Activated CD4-positive, CD25-positive, alpha-beta regulatory T cell treated with anti-CD3 and anti-CD28 coated beads, Interleukin-2, amount 50 U/mL, for 16 hours (primary cell): Measurements from ENCODE around the gene MIB1.

ENCODE experiments used
- DNase-seq: peaks from one replicate; pipeline ENCODE4 v3.0.0-alpha.2; 2020; ENCODE audit warnings: low read depth, low spot score

MIB1 gene

DNA sequence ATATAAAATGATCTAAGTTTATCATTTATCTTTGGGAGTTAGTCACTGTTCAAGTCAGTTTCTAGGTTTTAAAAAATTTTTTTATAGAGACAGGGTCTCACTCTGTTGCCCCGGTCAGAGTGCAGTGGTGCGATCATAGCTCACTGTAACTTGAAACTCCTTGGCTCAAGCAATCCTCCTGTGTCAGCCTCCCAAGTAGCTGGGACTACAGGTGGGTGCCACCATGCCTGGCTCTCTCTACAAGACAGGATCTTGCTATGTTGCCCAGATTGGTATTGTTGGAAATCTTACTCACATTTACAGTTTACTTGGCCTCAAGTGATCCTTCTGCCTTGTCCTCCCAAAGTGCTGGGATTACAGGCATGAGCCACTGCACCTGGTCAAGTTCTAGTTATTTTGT lies 74.5 kb downstream of the MIB1 start:
- DNase-seq: no peak

DNA sequence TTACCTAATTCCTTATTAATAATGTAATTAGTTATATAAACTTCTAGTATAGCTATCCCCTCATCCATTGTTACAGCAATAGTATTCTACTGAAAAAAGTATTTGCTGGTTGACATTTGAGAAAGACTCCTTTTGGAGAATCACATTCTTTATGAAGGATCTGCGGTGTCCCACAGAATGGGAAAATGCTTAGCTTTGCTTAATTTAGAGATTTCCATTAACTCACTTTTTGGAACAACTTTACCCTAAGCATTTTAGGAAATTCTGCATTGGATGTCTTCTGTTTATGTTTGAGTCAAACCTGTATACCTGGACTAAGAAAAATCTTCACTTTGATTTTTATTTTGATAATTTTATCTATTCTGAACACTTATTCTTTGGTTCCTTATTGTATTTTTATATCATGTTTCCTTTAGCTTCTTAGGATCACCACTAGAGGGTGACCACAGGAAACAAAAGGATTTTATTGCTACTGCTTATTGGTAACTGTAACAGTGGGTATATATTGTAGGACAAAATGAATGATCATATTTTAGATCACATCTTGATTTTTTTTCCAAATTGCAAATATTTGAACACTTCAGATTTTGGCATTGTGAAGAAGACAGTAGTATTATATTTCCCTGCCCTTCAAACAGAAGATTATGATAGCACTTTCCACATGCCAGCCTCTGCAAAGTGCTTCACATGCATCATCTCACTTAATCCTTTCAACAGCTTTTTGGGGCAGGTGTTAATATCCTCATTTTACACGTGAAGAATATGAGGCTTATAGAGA lies 79.6 kb downstream of the MIB1 start:
- DNase-seq: no peak

DNA sequence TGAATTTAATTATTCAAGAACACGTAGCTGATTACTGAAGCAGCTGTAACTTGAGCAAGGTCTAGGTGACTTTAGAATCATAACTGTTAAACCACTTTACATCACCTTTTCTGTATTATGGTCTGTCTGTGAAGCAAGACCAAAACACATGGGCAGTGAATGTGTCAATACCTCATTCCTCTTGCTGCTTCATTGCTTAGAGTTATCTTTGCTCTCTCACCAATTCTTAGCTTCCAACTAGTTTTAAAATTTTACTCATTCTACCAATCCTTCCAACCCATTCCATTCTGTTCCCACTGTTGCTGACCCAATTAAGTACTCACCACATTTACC lies 80.2 kb downstream of the MIB1 start:
- no peak for DNase-seq

DNA sequence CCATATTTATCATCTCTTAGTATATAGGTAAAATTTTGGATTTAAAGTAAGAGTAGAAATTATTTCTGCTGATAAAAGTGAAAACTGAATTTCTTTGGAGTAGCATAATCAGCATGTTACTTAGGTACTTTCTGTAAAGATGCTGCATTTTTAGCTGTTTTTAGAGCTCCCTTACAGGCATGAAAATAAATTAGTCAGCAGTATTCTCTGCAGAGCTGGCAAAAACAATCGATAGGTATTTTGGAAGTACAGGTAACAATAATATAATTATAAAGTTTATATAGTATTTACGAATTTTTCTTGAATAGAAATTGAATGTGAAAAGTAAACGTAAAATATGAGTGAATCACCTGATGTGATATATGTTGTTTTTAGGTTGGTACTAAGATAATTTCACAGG lies 83.3 kb downstream of the MIB1 start:
- DNase-seq: no peak

DNA sequence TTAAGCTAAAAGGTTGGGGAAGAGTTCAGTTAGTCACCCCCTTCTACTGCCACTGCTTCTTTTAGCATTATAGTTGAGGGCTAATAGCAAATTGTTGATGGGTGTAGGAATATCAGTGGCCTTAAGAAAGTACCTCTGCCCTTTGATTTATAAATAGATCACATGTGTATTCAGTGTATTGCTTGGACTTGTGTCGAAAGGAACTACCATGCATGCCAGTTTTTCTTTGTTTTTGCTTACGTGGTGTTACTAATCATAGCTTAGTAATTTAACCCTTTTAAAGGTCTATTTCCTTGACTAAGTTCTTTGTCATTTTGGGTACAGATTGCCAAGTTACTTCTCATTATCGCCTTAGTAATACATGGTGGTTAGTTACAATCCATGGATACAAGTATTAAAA lies 85.6 kb downstream of the MIB1 start:
- no peak for DNase-seq

DNA sequence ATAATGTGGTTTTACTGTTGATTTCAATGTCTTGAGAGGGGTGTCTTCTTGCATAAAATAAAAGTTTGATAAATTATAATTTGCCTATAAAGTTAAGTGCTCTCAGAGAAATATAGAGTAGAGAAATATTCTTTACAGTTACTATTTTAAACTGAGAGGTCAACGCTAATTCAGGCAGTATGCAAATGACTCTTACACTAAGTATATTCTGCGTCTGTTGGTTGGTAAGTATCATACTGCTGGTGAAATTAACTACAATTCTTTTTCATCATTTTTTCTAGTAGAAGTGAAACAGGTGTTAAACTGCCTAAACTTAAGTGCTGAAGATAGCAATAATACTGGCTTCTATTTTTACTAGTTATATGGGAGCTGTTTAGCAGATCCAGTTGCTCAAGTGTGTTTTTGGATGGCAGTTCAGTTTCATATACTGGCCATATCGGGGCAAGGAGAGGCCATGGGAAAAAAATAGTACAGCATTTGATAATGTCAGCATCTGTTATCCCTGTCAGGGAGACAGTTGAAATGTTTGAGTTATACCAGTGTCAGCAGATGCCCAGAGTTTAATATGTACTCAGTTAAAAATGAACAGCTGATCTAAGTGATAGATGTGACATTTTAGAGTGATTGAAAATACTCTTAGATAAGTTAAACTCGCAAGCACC lies 86.2 kb downstream of the MIB1 start:
- DNase-seq: no peak

DNA sequence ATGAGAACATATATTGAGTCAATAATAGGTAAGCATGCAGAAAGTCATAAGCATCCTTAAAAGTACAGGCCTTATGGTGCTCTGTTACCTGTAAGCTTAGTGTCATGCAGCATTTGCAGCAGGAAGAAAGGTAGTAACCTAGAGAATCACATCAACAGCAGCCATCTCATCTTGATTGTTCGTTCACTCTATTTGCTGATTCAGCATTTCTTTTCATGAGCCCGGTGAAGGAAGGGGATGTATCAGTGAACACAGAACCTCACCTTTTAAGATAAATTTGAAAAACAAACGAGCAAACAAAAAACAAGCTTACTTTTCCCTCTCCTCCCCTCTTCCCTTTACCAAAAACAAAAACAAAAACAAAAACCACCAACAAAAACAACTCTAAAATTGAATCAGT lies 89.9 kb downstream of the MIB1 start:
- no peak for DNase-seq

DNA sequence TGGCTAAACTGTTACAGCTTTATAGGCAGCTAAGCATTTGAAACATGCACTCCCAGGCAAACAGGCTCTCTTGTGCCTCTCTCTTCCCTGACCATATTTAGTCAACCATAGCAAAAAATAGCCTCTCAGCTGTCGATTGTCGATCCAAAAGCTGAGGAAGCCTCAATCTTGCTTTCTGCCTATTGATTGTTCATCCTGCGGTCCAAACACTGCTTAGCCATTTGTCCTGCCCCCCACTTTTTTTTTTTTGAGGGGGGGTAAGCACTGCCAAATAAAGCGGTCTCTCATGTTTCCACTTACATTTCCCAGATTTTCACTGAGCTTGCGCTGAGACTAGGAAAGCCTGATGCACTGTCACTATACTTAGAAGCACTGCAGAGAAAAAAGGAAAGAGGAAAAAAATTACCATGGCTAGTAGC lies 90.8 kb downstream of the MIB1 start:
- no peak for DNase-seq

DNA sequence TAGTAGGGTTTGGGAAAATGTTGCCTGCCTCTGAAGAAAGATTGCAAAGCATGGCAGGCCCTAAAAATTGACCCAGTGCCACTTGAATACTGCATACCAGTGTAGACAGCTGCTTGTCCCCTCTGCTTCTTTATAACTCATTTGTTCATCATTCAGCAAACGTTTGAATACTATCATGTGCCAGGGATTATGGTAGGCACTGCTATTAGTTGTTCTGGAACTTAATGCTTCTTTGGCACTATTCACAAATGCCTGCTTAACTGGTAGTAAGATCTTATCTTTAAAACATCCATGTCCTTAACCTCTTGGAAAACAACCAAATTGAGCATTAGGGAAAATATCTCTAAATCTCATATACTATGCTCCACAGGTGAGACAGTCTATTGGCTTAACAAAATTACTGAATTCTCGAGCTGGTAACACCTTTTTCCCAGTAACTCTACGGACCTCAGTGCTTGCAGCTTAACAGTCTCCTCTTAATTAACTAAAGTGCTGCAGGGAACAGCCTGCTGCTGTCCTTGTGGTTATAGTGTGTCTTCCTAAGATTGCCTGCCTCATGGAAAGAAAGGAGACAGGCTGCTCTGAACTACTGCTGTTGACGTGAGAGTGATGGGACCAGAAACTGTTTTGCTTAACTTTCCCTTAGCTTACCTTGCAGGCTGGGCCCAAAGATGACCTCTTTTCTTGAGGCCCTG lies 93.2 kb downstream of the MIB1 start:
- DNase-seq: no peak

DNA sequence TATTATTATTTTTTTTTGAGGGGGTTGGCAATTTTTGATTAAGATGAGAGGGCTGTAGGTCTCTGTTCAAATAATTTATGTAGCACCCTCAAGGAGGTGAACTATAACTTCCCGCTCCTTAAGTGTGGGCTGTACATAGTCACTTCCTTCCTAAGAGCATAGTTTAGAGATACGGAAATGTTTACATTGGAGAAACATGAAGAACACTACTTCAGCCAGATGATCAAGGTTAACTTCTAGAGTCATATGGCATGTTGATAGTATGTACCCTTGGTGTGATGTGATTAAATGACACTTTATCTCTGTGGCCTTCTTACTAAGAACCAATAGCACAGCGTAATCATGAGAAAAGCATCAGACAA lies 93.7 kb downstream of the MIB1 start:
- DNase-seq: no peak

DNA sequence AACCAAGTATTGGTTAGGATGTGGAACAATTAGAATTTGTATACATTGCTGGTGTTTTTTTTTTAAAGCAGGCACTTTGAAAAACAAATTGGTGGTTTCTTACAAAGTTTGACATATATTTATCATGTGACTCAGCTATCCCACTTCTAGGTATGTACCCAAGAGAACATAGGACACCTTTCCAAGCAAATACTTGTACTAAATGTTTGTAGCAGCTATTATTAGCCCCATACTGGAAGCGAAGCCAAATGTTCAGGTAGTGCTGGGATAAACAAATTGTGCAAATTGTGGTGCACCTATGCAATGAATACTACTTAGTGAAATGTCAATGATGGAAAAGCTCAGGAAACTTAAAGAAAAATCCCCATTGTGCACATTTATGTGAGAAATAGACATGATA lies 101.0 kb downstream of the MIB1 start:
- no peak for DNase-seq

DNA sequence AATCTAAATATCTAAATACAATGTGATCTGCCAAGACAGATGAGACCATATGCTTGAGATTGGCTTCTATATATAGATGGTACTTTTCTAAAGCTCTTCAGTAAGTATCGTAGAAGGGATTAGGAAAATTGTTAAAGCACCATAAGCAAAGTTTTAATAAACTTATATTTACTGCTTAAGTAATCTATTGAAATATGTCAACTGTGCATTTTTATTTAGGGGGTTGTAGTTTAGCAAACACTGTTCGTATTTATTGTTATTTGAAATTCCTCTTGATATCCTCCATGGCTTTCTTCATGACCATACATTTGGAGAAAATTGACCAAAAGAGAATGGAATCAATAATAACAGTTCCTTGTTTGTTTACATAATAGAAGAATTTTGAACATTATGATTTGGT lies 102.7 kb downstream of the MIB1 start:
- DNase-seq: no peak

DNA sequence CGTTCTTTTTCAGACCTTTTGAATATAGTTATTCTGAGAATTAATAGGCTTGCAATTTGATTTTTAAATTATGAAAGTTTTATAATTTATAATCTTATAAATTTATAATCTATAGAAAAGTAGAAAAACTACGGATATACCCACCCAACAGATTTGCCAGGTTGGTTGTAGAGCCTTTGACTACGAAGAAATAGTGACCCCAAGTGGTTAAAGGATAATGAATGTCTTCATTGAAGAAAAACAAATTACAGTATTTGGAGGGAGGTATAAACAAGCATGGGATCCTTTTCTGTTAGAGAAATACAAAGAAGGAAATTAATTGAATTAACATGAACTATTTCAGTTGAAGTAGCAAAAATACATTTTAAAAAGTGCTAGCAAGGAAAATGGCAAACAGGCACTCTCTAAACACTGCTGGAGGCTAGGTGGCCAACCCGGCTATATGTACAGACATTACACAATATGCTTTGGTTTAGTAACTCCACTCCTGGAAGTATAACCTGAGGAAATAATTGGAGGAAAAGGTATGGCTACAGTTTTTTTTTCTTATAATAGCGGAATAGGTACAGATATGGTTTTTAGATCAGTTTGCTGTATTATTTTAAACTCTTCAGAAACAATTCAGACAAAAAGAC lies 110.9 kb downstream of the MIB1 start:
- no peak for DNase-seq

DNA sequence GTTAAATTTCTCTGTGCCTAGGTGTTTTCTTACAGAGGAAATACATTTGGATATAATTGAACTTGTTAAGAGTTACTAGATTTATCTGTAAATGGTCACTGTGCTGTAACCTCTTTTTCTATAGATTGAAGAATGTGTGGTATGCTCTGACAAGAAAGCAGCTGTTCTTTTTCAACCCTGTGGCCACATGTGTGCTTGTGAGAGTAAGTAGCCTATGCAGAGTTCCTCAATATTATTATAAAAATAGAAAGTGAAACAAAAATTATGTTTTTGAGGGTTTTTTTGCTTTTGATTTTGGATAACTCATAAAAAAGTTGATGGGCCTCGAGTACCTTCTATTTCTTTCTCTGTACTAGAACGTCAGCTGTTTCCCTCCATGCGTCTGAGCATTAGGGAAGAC lies 112.4 kb downstream of the MIB1 start:
- DNase-seq: no peak

DNA sequence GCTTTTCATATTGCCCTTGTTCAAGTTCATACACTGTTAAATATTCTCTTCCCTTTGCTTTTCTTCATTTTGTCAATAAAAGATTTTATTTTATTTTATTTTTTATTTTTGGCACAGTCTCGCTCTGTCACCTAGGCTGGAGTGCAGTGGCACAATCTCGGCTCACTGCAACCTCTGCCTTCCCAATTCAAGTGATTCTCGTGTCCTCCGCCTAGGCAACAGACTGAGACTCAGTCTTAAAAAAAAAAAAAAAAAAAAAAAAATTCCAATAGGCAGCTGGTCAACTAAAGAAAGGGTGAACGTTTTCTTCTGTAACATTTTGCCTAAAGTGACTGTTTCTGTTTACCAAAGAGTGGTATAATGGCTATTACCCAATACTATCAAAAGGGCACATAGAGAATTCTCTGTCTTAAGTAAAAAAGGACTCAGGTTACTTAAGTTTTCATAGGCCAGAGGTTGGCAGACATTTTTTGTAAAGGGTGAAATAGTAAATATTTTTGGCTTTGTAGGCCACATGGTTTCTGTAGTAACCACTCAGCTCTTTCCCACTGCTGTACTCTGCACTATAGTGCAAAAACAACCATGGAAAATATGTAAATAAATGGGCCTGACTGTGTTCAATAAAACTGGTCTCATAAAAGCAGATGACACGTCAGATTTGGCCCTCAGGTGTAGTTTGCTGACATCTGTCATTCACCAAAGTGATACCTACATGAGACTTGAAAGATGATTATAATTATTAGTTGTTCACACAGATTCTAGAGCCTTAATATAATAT lies 113.4 kb downstream of the MIB1 start:
- DNase-seq: no peak

DNA sequence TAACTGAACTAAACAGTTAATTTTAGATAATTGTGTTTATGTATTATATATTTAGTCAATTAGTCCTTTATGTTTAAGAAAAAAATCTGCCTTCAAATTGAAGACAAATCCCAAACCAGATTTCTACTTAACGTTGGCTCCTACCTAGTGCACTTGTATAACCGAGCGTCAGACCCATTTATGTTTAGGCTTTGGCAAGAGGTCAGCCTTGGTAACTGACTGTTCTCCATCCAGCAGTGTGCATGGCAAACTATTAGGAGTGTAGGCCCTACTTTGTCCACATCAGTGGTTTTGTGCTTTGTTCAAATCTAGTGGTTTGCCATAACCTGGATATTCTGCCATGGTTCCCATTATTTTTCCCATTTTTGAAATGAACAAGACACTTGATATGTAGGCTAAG lies 114.8 kb downstream of the MIB1 start:
- no peak for DNase-seq

DNA sequence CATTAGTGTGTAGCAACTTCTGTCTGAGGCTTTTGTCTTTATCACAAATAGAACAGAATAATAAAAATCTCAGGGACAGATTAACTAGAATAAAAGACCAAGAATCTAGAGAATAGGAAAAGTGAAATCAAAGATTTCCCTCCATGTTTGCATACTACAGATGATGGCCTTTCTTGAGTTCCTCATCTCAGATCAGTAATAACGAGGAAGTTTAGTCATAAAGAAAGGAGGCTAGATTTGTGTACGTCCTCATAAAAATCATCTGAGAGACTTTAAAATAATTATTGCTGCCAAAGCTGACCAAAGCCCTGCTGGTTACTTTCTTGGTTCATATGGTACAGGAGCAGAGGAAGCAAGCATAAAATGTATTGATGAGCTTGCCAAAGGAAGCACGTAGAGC lies 117.3 kb downstream of the MIB1 start:
- no peak for DNase-seq

DNA sequence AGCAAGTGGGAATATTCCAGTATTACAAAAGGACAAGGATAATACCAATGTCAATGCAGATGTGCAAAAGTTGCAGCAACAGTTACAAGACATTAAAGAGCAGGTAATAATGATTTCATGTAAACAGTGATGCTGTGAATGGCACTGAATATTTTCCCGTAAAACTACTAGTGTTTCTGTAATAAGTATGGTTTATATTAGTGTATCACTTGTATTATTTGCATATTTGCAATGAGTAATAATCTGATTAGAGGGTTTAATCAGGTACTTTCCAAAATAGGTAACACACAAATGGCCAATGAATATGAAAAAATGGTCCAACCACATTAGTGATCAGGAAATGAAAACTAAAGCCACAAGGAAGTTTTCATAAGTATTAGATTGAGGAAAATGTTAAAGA lies 118.0 kb downstream of the MIB1 start:
- DNase-seq: no peak

DNA sequence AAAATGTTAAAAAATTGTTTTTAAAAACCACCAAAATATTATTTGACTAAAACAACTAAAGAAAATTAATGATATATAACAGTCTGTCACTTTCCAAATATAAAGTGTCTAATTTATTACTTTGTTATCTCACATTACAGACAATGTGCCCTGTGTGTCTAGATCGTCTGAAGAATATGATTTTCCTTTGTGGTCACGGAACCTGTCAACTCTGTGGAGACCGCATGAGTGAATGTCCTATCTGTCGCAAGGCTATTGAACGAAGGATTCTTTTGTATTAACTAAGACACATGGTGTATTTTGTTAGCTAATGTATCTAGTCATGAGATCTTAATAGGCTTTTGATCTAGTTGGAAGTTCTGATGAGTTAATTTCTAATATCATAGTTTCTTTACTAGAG lies 123.8 kb downstream of the MIB1 start:
- DNase-seq: no peak

DNA sequence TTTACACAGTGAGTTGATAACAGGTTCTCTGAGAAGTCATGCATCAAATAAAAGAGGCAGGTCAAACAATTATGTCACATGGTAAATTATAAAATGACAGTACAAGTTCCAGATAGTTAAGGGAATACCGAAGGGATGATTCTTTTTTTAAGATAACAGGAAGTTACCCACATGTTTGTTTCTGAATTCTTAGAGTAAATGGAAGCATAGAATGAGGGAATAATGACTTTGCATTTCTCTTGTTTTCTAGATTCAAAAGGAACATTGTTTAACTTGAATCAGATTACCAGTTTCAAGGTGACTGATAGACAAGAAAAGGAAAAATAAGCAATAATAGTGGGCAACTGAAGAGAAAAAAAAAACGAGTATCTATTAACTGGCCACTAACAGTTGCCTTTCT lies 124.5 kb downstream of the MIB1 start:
- DNase-seq: no peak

DNA sequence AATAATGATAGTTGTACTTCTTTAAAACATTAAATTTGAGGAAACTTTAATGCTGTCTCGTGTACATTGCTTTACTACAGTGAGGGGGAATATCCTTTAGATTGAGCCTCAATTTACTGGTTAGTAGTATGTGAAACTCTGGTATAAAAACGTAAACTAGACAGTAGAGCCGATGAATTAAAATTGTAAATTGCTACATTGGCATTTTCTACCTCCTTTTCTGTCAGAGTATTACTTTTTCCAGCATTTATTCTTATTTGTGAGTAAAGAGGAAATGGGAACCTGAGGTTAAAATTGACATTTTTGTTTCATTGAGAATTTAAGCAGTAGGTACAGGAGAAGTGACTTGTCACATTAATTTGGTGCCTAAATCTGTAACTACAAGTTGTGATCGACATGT lies 128.2 kb downstream of the MIB1 start:
- DNase-seq: no peak

DNA sequence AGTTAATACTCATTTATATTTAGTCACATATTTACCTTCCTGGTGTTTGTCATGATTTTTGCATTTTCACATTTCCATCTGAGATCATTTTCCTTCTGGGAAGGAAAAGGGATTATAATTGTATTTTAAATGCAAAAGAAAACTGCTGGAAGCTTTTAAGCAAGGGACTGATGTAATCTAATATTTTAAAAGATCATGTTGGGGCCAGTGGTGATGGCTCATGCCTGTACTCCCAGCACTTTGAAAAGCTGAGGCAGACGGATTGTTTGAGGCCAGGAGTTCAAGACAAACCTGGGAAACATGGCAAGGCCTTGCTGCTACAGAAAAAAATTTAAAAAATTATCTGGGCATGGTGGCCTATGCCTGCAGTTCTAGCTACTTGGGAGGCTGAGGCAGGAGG lies 149.0 kb downstream of the MIB1 start:
- no peak for DNase-seq
